Esophagus muscularis mucosa (tissue), 3 donors: ENCODE data around the gene AKR1E2.

Source experiments
- CTCF ChIP-seq, 3 experiments: fragments of 200-600 bp in 2 of 3; fragments of 450-650 bp in 1 of 3; sonication (generic) in 2 of 3; IDR thresholded peaks; one replicate each; pipeline ENCODE4 v1.5.1; 2017 to 2019; ENCODE audit warnings: antibody characterized with exemption in 3 of 3, mild to moderate bottlenecking in 2 of 3, moderate library complexity in 1 of 3
- POLR2AphosphoS5 ChIP-seq, 2 donors: sonication (generic); formaldehyde crosslinking; IDR thresholded peaks; one replicate each; pipeline ENCODE4 v1.6.1; 2017; ENCODE audit warnings: antibody characterized with exemption in 2 of 2

DNA sequence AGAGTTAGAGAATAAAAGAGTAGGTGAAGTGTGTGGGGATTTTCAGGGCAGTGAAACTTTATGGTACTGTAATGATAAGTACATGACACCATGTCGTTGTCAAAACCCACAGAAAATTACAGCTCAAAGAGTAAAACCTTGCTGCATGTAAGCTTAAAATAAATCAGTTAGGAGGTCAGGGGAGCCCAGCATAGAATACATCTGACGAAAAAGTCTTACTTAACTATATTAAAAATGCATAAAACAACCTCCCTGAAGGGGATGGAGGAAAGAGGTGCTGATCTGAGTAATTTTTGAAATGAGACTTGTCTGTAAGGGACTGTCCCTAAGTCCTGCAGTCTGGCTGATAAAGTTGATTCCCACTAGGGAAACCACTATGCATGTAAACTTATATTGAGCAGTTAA is 49.8 kb upstream of the AKR1E2 start:
- TF ChIP-seq CTCF (IDR thresholded peaks at IDR 0.05) = no peak
- TF ChIP-seq POLR2AphosphoS5 (IDR thresholded peaks at IDR 0.05) = no peak
